ENCODE results near the gene DCHS2. TPM values are rescaled to one million over a fixed set of nuclear protein-coding genes. Genes with fewer than 3 reads are reported as not detected.

The DCHS2 gene
- total and polyA plus RNA-seq, 2 of the 8 experiments (the other 6 are each of a cell fraction or from before 2014, with no cell fraction given), result 0.54 to 2.6 TPM

GRCh38 chr4:154425514-154425913 lies 66.1 kb downstream of the DCHS2 start:
- Histone ChIP-seq H3K36me3 (ENCODE audit: control insufficient read depth in 2 of 4, insufficient read depth in 4 of 4, low read length in 3 of 4) (no peaks in the 10 kb centered on the region), H3K79me1 (ENCODE audit: low read depth, low read length) (no peaks in the 10 kb centered on the region), H4K5ac (ENCODE audit: insufficient read length, low read depth, low read length) (no peak overlapping the region), H3K27me3 (replicated peaks in 1 of 4; ENCODE audit: control insufficient read depth in 3 of 4, extremely low read depth in 1 of 4, insufficient read depth in 3 of 4, low read length in 3 of 4) (no peaks in the 10 kb centered on the region), H4K20me1 (replicated peaks in 1 of 2; ENCODE audit: control insufficient read depth in 1 of 2, insufficient read depth in 2 of 2, low read length in 2 of 2) (no peaks in the 10 kb centered on the region), H2BK15ac (ENCODE audit: low read length) (no peak overlapping the region), H3K14ac (ENCODE audit: insufficient read length) (no peak overlapping the region), H4K91ac (replicated peaks; ENCODE audit: insufficient read length, low read length) (no peak overlapping the region), H4K8ac (ENCODE audit: extremely low read depth, insufficient read depth, low read length) (no peak overlapping the region), H3K4me1 (replicated peaks in 1 of 4; ENCODE audit: control insufficient read depth in 3 of 4, insufficient read depth in 4 of 4, low read length in 3 of 4) (no peaks in the 10 kb centered on the region), H2BK12ac (ENCODE audit: low read depth, low read length) (no peak overlapping the region), H3K27ac (ENCODE audit: low read depth, low read length) (no peak overlapping the region), H3K4me2 (ENCODE audit: insufficient read depth in 1 of 2, low read depth in 2 of 2, low read length in 2 of 2) (no peak overlapping the region), H3K79me2 (ENCODE audit: control insufficient read depth in 1 of 2, insufficient read depth in 2 of 2, low read length in 2 of 2) (no peaks in the 10 kb centered on the region), H3K23me2 (ENCODE audit: low read depth, low read length) (no peaks in the 10 kb centered on the region), H3K23ac (ENCODE audit: insufficient read length) (no peak overlapping the region), H3K9ac (replicated peaks in 1 of 4; ENCODE audit: extremely low read depth in 1 of 4, low read depth in 3 of 4, low read length in 3 of 4) (no peak overlapping the region), H2BK5ac (ENCODE audit: low read depth, low read length) (no peak overlapping the region), H3K9me3 (ENCODE audit: insufficient read depth in 2 of 2, low read depth in 1 of 2, low read length in 1 of 2) (no peaks in the 10 kb centered on the region), H2BK120ac (replicated peaks; ENCODE audit: low read depth, low read length) (no peak overlapping the region), H2BK20ac (ENCODE audit: low read length) (no peak overlapping the region), H3K18ac (ENCODE audit: extremely low read depth, low read length) (no peak overlapping the region), H3K4me3 (ENCODE audit: extremely low read depth in 1 of 4, insufficient read depth in 2 of 4, low read depth in 3 of 4, low read length in 4 of 4) (no peak overlapping the region), H3K56ac (replicated peaks; ENCODE audit: insufficient read length, low read depth, low read length) (no peak overlapping the region), H2AFZ (ENCODE audit: low read length) (no peak overlapping the region), H2AK5ac (ENCODE audit: low read depth, low read length) (no peak overlapping the region), H3K4ac (replicated peaks; ENCODE audit: insufficient read length, low read depth, low read length) (no peak overlapping the region)
- CTCF ChIA-PET (ENCODE audit: partially characterized antibody), result interaction anchor here (0.9 to 5.4 kb wide), 6 partner anchors 9 to 170 kb away, joined by 3 to 42 read pairs (median 4); no protein-coding TSS in a partner anchor
- no peak for TF ChIP-seq ATF2 (IDR thresholded peaks at IDR 0.05; ENCODE audit: low read length)
- TF ChIP-seq KDM5A (IDR thresholded peaks at IDR 0.05; ENCODE audit: low read length), result no peak
- TF ChIP-seq EP300 (IDR thresholded peaks at IDR 0.05; ENCODE audit: borderline replicate concordance in 1 of 2, low read depth in 2 of 2, low read length in 2 of 2), result no peak
- TF ChIP-seq SIX5 (IDR thresholded peaks at IDR 0.05; ENCODE audit: low read depth, low read length), result no peak
- no peak for TF ChIP-seq FOSL1 (IDR thresholded peaks at IDR 0.05; ENCODE audit: insufficient read depth, low read depth, low read length)
- no peak for TF ChIP-seq TCF12 (IDR thresholded peaks at IDR 0.05; ENCODE audit: low read depth, low read length)
- TF ChIP-seq ATF3 (IDR thresholded peaks at IDR 0.05; ENCODE audit: insufficient read depth, low read depth, low read length), result no peak
- no peak for TF ChIP-seq SUZ12 (IDR thresholded peaks at IDR 0.05; ENCODE audit: low read length)
- FAIRE-seq (no peak), DNase-seq (ENCODE audit: low read depth in 1 of 2, low spot score in 2 of 2) (no peak)
- WGBS, 2 experiments (ENCODE audit: extremely low coverage in 1 of 2, insufficient coverage in 1 of 2, insufficient read length in 1 of 2, insufficient replicate concordance in 2 of 2, low coverage in 1 of 2, low lambda C conversion rate in 2 of 2, missing lambda C conversion rate in 1 of 2), result 87% methylated on average over 3 of the region's 3 CpGs; no CpG with 5 or more reads in 1 of the 2 experiments
- POLR2A ChIA-PET (ENCODE audit: partially characterized antibody), result no interaction called here

Data from H1 (cell line).